ENCODE measurements around the gene NPAS1.

GRCh38 chr19:47071731-47072130 lies 52.1 kb downstream of the NPAS1 start:
- TF ChIP-seq FOXA1 (IDR thresholded peaks at IDR 0.05) (no peak), FOXM1 (IDR thresholded peaks at IDR 0.05; ENCODE audit: borderline replicate concordance) (no peak), NFRKB (IDR thresholded peaks at IDR 0.05) (no peak), SUZ12 (IDR thresholded peaks at IDR 0.05) (no peak), BHLHE40 (IDR thresholded peaks at IDR 0.05; ENCODE audit: borderline replicate concordance) (no peak), FOXK2 (IDR thresholded peaks at IDR 0.05) (no peak)
